Mesenchymal stem cell (in vitro differentiated cells and primary cell): ENCODE measurements around the gene NPIPA5.
A peak's percentile ranks its signal among the peaks of the same experiment; 100 is the strongest.
"Not testable (repeated sequence)": the region's sequence is repeated elsewhere in the genome, so short reads cannot be mapped to it uniquely, and the experiment has no call there.

Source experiments
- DNase-seq: peaks from one replicate; pipeline ENCODE4 v3.0.0-alpha.2; 2013
- H2AFZ ChIP-seq: one replicate; pipeline ENCODE4 v1.6.1; 2013; ENCODE audit warnings: low read depth, mild to moderate bottlenecking, control low read depth, inconsistent platforms, low read length, moderate library complexity
- H2AK5ac ChIP-seq: 2 replicates; pipeline ENCODE4 v1.6.1; 2013; ENCODE audit warnings: low read length, moderate library complexity, mild to moderate bottlenecking, inconsistent platforms; ENCODE audit not compliant: severe bottlenecking
- H2BK120ac ChIP-seq: one replicate; pipeline ENCODE4 v1.6.1; 2013; ENCODE audit warnings: low read depth, mild to moderate bottlenecking, inconsistent platforms, low read length, moderate library complexity
- H2BK12ac ChIP-seq, 2 experiments: one replicate each; pipeline ENCODE4 v1.6.1; 2013; ENCODE audit warnings: inconsistent platforms in 2 of 2, low read length in 2 of 2, mild to moderate bottlenecking in 2 of 2, moderate library complexity in 2 of 2, control low read depth in 1 of 2
- H2BK15ac ChIP-seq: one replicate; pipeline ENCODE4 v1.6.1; 2013; ENCODE audit warnings: mild to moderate bottlenecking, low read depth, inconsistent platforms; ENCODE audit not compliant: poor library complexity, severe bottlenecking
- H2BK5ac ChIP-seq: 2 replicates; pipeline ENCODE4 v1.6.1; 2013; ENCODE audit warnings: low read depth, mild to moderate bottlenecking, low read length, control low read depth, inconsistent platforms; ENCODE audit not compliant: poor library complexity, severe bottlenecking
- H3K14ac ChIP-seq, 2 experiments: one replicate each; pipeline ENCODE4 v1.6.1; 2013; ENCODE audit warnings: inconsistent platforms in 2 of 2, low read length in 2 of 2, control low read depth in 1 of 2, mild to moderate bottlenecking in 1 of 2, moderate library complexity in 1 of 2
- H3K18ac ChIP-seq, 2 experiments: one replicate each; pipeline ENCODE4 v1.6.1; 2013; ENCODE audit warnings: inconsistent platforms in 2 of 2, low read length in 2 of 2, control low read depth in 1 of 2, low read depth in 1 of 2, mild to moderate bottlenecking in 1 of 2
- H3K23ac ChIP-seq, 2 experiments: one replicate each; pipeline ENCODE4 v1.6.1; 2013; ENCODE audit warnings: inconsistent platforms in 2 of 2, low read length in 2 of 2, mild to moderate bottlenecking in 2 of 2, moderate library complexity in 2 of 2, control low read depth in 1 of 2
- H3K27ac ChIP-seq: 2 replicates; pipeline ENCODE4 v1.5.1; 2013; ENCODE audit warnings: mild to moderate bottlenecking, moderate library complexity, low read length, control low read depth, inconsistent platforms; ENCODE audit not compliant: poor library complexity, severe bottlenecking
- H3K27me3 ChIP-seq, 2 experiments: 2 replicates each; pipeline versions ENCODE4 v1.6.1 to v1.7.0; 2013; ENCODE audit warnings: low read length in 2 of 2, mild to moderate bottlenecking in 2 of 2, moderate library complexity in 2 of 2, control low read depth in 1 of 2, inconsistent platforms in 1 of 2; ENCODE audit not compliant: control insufficient read depth in 1 of 2, insufficient read depth in 1 of 2
- H3K36me3 ChIP-seq, 2 experiments: 2 replicates each; pipeline versions ENCODE4 v1.6.1 to v1.7.0; 2013; ENCODE audit warnings: low read length in 2 of 2, control low read depth in 1 of 2, inconsistent platforms in 1 of 2, low read depth in 1 of 2, mild to moderate bottlenecking in 1 of 2; ENCODE audit not compliant: insufficient read depth in 2 of 2, control insufficient read depth in 1 of 2
- H3K4ac ChIP-seq, 2 experiments: one replicate each; pipeline ENCODE4 v1.6.1; 2013; ENCODE audit warnings: inconsistent platforms in 2 of 2, low read length in 2 of 2, mild to moderate bottlenecking in 2 of 2, moderate library complexity in 2 of 2, control low read depth in 1 of 2, low read depth in 1 of 2
- H3K4me1 ChIP-seq: 2 replicates; pipeline ENCODE4 v1.6.1; 2013; ENCODE audit warnings: low read depth, low read length, control low read depth; ENCODE audit not compliant: control insufficient read depth, insufficient read depth
- H3K4me2 ChIP-seq: 2 replicates; pipeline ENCODE4 v1.6.1; 2013; ENCODE audit warnings: low read length, mild to moderate bottlenecking, inconsistent platforms; ENCODE audit not compliant: poor library complexity, severe bottlenecking
- H3K4me3 ChIP-seq, 2 experiments: 2 replicates each; pipeline versions ENCODE4 v1.5.1 to v1.7.0; 2013; ENCODE audit warnings: low read length in 2 of 2, mild to moderate bottlenecking in 2 of 2, control low read depth in 1 of 2, low read depth in 1 of 2; ENCODE audit not compliant: insufficient read depth in 1 of 2
- H3K79me1 ChIP-seq: replicated peaks from 2 replicates; pipeline ENCODE4 v1.6.1; 2013; ENCODE audit warnings: mild to moderate bottlenecking, control low read depth, low read length, inconsistent platforms; ENCODE audit not compliant: poor library complexity, severe bottlenecking
- H3K9ac ChIP-seq: 2 replicates; pipeline ENCODE4 v1.7.0; 2013; ENCODE audit warnings: mild to moderate bottlenecking, low read length, moderate library complexity
- H3K9me3 ChIP-seq: 2 replicates; pipeline ENCODE4 v1.7.0; 2013; ENCODE audit warnings: mild to moderate bottlenecking, low read length; ENCODE audit not compliant: control insufficient read depth
- H4K8ac ChIP-seq: one replicate; pipeline ENCODE4 v1.6.1; 2013; ENCODE audit warnings: inconsistent platforms, mild to moderate bottlenecking, low read length, moderate library complexity
- H4K91ac ChIP-seq: one replicate; pipeline ENCODE4 v1.6.1; 2013; ENCODE audit warnings: mild to moderate bottlenecking, low read length, inconsistent platforms
- WGBS: methylation state at CpG from one replicate; pipeline ENCODE4 v1.1.7; 2013; ENCODE audit warnings: mixed read lengths; 5-methylcytosine and 5-hydroxymethylcytosine counted together

The NPIPA5 gene

DNA sequence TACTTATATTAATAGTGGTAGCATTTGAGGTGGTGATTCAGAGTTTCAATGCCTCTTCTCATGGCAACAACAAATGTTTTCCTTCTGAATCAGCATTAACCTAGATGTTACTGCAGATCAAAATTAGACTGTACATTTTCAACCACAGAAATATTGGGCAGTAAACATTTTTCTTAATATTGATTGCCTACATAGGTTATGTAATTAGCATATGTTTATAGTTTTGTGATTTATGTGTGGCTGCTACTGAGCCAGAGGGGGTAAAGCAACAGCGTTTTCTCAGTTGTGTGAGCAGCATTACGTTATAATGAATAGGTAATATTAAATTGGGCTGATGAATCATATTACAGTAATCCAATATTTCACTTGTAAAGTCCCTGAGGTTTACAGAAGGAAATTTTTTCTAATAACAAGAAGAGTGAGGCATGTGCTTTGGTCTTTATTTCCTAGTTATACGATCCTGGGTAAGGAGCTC lies 37.5 kb upstream of the NPIPA5 start:
- H2AK5ac ChIP-seq, result no peak overlapping the region

DNA sequence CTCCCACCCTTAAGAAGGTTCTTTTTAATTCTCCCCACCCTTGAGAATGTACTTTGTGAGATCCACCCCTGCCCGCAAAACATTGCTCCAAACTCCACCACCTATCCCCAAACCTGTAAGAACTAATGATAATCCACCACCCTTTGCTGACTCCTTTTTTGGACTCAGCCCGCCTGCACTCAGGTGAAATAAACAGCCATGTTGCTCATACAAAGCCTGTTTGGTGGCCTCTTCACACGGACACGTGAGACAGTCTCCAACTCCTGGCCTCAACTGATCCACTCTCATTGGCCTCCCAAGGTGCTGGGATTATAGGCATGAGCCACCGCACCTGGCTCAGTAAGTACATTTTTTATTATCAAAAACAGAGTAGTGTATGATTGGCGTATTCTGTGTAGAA lies 31.4 kb upstream of the NPIPA5 start:
- not testable (repeated sequence) for H2AFZ ChIP-seq, H2BK5ac ChIP-seq, H3K18ac ChIP-seq, H4K8ac ChIP-seq, H3K23ac ChIP-seq, H2AK5ac ChIP-seq, H3K4me2 ChIP-seq, H3K4ac ChIP-seq, H3K9ac ChIP-seq, H3K79me1 ChIP-seq, H2BK12ac ChIP-seq, H3K4me1 ChIP-seq, H2BK120ac ChIP-seq, H3K27ac ChIP-seq, H3K14ac ChIP-seq, H3K4me3 ChIP-seq, H2BK15ac ChIP-seq, DNase-seq, H3K27me3 ChIP-seq, H3K9me3 ChIP-seq, H3K36me3 ChIP-seq, H4K91ac ChIP-seq
- WGBS, result 95% methylated on average over 3 of the region's 6 CpGs

More for the DNA sequence above, 37.5 kb upstream of the NPIPA5 start:
- H3K4me2 ChIP-seq, result no peak overlapping the region
- H3K9ac ChIP-seq, result peak overlapping the region; percentile 44
- no peaks in the 10 kb centered on the region for H3K79me1 ChIP-seq
- H3K27me3 ChIP-seq, result no peaks in the 10 kb centered on the region
- no peak overlapping the region for H4K91ac ChIP-seq
- H2BK120ac ChIP-seq, result no peak overlapping the region
- 75% methylated on average over 1 of the region's 3 CpGs for WGBS
- peak overlapping the region in 1 of 2 experiments; percentile 33 for H3K4me3 ChIP-seq
- H3K27ac ChIP-seq, result no peak overlapping the region
- no peaks in the 10 kb centered on the region for H3K36me3 ChIP-seq
- H4K8ac ChIP-seq, result no peak overlapping the region
- no peak overlapping the region for H2BK5ac ChIP-seq
- no peaks in the 10 kb centered on the region for H3K4me1 ChIP-seq
- no peak overlapping the region for H3K18ac ChIP-seq
- H2BK15ac ChIP-seq, result no peak overlapping the region
- no peak overlapping the region for H3K14ac ChIP-seq
- H2AFZ ChIP-seq, result no peak overlapping the region
- H3K4ac ChIP-seq, result no peak overlapping the region
- no peak overlapping the region for H3K23ac ChIP-seq
- no peak overlapping the region for H2BK12ac ChIP-seq
- H3K9me3 ChIP-seq, result no peaks in the 10 kb centered on the region
- DNase-seq, result no peak

DNA sequence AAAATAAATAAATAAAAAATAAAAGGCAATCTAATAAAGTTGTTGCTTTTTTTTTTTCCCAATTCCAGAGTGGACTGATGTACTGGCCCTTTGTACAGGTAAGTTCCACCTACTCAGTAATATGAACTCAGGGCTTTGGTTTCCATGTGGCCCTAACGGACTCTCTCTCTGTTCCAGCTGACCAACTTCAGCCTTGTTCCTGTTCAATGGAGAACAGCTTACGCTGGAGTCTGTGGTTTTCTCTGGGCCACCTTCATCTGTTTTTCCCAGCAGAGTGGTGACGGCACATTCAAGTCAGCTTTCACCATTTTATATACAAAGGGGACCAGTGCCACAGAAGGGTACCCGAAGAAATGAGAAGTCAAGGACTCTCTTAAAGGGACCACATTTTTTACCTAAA lies 29.7 kb upstream of the NPIPA5 start:
- not testable (repeated sequence) for H4K8ac ChIP-seq, H4K91ac ChIP-seq, H2AFZ ChIP-seq, H3K4ac ChIP-seq, H3K9ac ChIP-seq, H3K4me1 ChIP-seq, H3K4me3 ChIP-seq, H2BK15ac ChIP-seq, DNase-seq, H3K9me3 ChIP-seq, H3K36me3 ChIP-seq, H2BK120ac ChIP-seq, H3K23ac ChIP-seq, H3K14ac ChIP-seq, H2BK12ac ChIP-seq, H2BK5ac ChIP-seq, H3K27ac ChIP-seq, H3K18ac ChIP-seq, H2AK5ac ChIP-seq, H3K27me3 ChIP-seq, H3K4me2 ChIP-seq, H3K79me1 ChIP-seq
- 94% methylated on average over 4 of the region's 4 CpGs for WGBS

DNA sequence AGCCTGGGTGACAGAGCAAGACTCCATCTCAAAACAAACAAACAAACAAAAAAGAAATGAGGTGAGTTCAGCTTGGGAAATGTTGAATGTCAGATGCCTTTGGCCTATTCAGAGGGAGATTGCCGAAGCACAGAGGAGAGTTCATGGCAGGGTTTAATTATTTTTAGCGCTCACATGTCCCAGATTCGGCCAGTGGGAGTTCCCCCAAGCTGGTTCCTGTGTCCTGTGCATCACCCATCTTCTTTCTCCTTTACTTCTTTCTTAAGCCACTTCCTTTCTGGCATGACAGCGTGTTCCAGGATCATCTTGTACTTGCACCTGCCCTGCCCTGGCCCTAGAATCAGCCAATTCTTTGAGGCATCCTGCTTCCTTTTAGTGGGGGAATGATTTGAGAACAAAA lies 26.7 kb upstream of the NPIPA5 start:
- Histone ChIP-seq H3K79me1 (no peaks in the 10 kb centered on the region), H3K14ac (no peak overlapping the region), H3K36me3 (no peaks in the 10 kb centered on the region), H2BK120ac (no peak overlapping the region), H3K23ac (no peak overlapping the region), H3K18ac (no peak overlapping the region), H2AFZ (no peak overlapping the region), H3K4ac (no peak overlapping the region), H3K27ac (no peak overlapping the region), H2BK15ac (no peak overlapping the region), H3K4me3 (no peak overlapping the region), H3K27me3 (no peaks in the 10 kb centered on the region), H4K8ac (no peak overlapping the region), H3K4me1 (no peaks in the 10 kb centered on the region), H2BK5ac (no peak overlapping the region), H3K4me2 (no peak overlapping the region), H4K91ac (no peak overlapping the region), H3K9me3 (no peaks in the 10 kb centered on the region), H2AK5ac (no peak overlapping the region), H2BK12ac (no peak overlapping the region), H3K9ac (no peak overlapping the region)
- DNase-seq, result peak; percentile 28
- 72% methylated on average over 3 of the region's 4 CpGs for WGBS
